IPS-15b (cell line): ENCODE data around the gene MAGEA12.
"Not testable (repeated sequence)": the region's sequence is repeated elsewhere in the genome, so short reads cannot be mapped to it uniquely, and the experiment has no call there.

Experiments
- H3K27me3 ChIP-seq: one replicate; pipeline ENCODE4 v1.6.1; 2013; ENCODE audit warnings: low read length; ENCODE audit not compliant: control insufficient read depth, insufficient read depth
- H3K36me3 ChIP-seq: one replicate; pipeline ENCODE4 v1.6.1; 2013; ENCODE audit warnings: low read length; ENCODE audit not compliant: control insufficient read depth, insufficient read depth
- H3K4me1 ChIP-seq: one replicate; pipeline ENCODE4 v1.6.1; 2013; ENCODE audit warnings: mild to moderate bottlenecking, low read length; ENCODE audit not compliant: control insufficient read depth, insufficient read depth
- H3K4me3 ChIP-seq: one replicate; pipeline ENCODE4 v1.5.1; 2013; ENCODE audit warnings: low read depth, low read length
- H3K9ac ChIP-seq: one replicate; pipeline ENCODE4 v1.6.1; 2013; ENCODE audit warnings: low read depth, mild to moderate bottlenecking, low read length
- H3K9me3 ChIP-seq: one replicate; pipeline ENCODE4 v1.6.1; 2013; ENCODE audit warnings: mild to moderate bottlenecking, low read length; ENCODE audit not compliant: control insufficient read depth, insufficient read depth

Gene MAGEA12

GRCh38 chrX:152735860-152736511 is 2.4 kb downstream of the MAGEA12 start:
- no peak overlapping the region for H3K9ac ChIP-seq
- no peaks in the 10 kb centered on the region for H3K27me3 ChIP-seq

GRCh38 chrX:152736528-152736927 is 3.0 kb downstream of the MAGEA12 start:
- not testable (repeated sequence) for H3K4me1 ChIP-seq, H3K27me3 ChIP-seq, H3K4me3 ChIP-seq, H3K9me3 ChIP-seq, H3K36me3 ChIP-seq, H3K9ac ChIP-seq

More at GRCh38 chrX:152735860-152736511, 2.4 kb downstream of the MAGEA12 start:
- H3K4me3 ChIP-seq: no peak overlapping the region
- no peaks in the 10 kb centered on the region for H3K9me3 ChIP-seq
- H3K4me1 ChIP-seq: no peaks in the 10 kb centered on the region
- no peaks in the 10 kb centered on the region for H3K36me3 ChIP-seq

- H3K4me1 ChIP-seq: no peaks in the 10 kb centered on the region
- no peak overlapping the region for H3K4me3 ChIP-seq
- H3K27me3 ChIP-seq: no peaks in the 10 kb centered on the region
- no peaks in the 10 kb centered on the region for H3K36me3 ChIP-seq
- H3K9ac ChIP-seq: no peak overlapping the region
- H3K9me3 ChIP-seq: no peaks in the 10 kb centered on the region
Measured at GRCh38 chrX:152738560-152738959, 5.0 kb downstream of the MAGEA12 start.

- H3K9me3 ChIP-seq, H3K36me3 ChIP-seq, H3K9ac ChIP-seq, H3K4me1 ChIP-seq, H3K4me3 ChIP-seq, H3K27me3 ChIP-seq: not testable (repeated sequence)
Measured at GRCh38 chrX:152753686-152754650, 20.4 kb downstream of the MAGEA12 start, which contains the start of gene MAGEA2. Gene MAGEA2 (minus strand): TSS chrX:152753842. CDS start chrX:152751363, 2,479 bp downstream.

- H3K36me3 ChIP-seq, H3K9ac ChIP-seq, H3K9me3 ChIP-seq, H3K4me3 ChIP-seq, H3K4me1 ChIP-seq, H3K27me3 ChIP-seq: not testable (repeated sequence)
Measured at GRCh38 chrX:152754871-152755270, 21.3 kb downstream of the MAGEA12 start.

- H3K36me3 ChIP-seq, H3K9ac ChIP-seq, H3K27me3 ChIP-seq, H3K4me3 ChIP-seq, H3K9me3 ChIP-seq, H3K4me1 ChIP-seq: not testable (repeated sequence)
Measured at GRCh38 chrX:152758918-152759317, 25.4 kb downstream of the MAGEA12 start, which contains the start of gene CSAG3. Gene CSAG3 (plus strand): TSS chrX:152759218.

GRCh38 chrX:152759544-152759943 is 26.0 kb downstream of the MAGEA12 start:
- not testable (repeated sequence) for H3K4me3 ChIP-seq, H3K9me3 ChIP-seq, H3K27me3 ChIP-seq, H3K4me1 ChIP-seq, H3K36me3 ChIP-seq, H3K9ac ChIP-seq

- H3K9ac ChIP-seq, H3K4me3 ChIP-seq, H3K27me3 ChIP-seq, H3K4me1 ChIP-seq, H3K9me3 ChIP-seq, H3K36me3 ChIP-seq: not testable (repeated sequence)
Measured at GRCh38 chrX:152761582-152761981, 28.0 kb downstream of the MAGEA12 start.

- not testable (repeated sequence) for H3K36me3 ChIP-seq, H3K4me1 ChIP-seq, H3K27me3 ChIP-seq, H3K9ac ChIP-seq, H3K9me3 ChIP-seq, H3K4me3 ChIP-seq
Measured at GRCh38 chrX:152766562-152766961, 33.0 kb downstream of the MAGEA12 start.

GRCh38 chrX:152769549-152770289 is 36.2 kb downstream of the MAGEA12 start, which contains the start of gene MAGEA6:
Gene MAGEA6 (minus strand): TSS chrX:152769689. CDS start chrX:152767650, 2,039 bp downstream.
- not testable (repeated sequence) for H3K4me1 ChIP-seq, H3K36me3 ChIP-seq, H3K4me3 ChIP-seq, H3K27me3 ChIP-seq, H3K9me3 ChIP-seq, H3K9ac ChIP-seq

GRCh38 chrX:152787062-152787461 is 53.5 kb downstream of the MAGEA12 start:
- not testable (repeated sequence) for H3K9me3 ChIP-seq, H3K36me3 ChIP-seq, H3K9ac ChIP-seq, H3K4me3 ChIP-seq, H3K27me3 ChIP-seq, H3K4me1 ChIP-seq
